C4-2B (cell line): ENCODE data around the gene MYO1D.
A peak's percentile ranks its signal among the peaks of the same experiment; 100 is the strongest.

Source experiments
- H3K27ac ChIP-seq: fragments of 450-650 bp; 2 replicates; pipeline ENCODE4 v1.5.1; 2017
- CTCF ChIP-seq: fragments of 450-650 bp; conservative IDR thresholded peaks from 2 replicates; pipeline ENCODE4 v1.5.1; 2017; ENCODE audit warnings: mild to moderate bottlenecking
- ZFX ChIP-seq: fragments of 450-650 bp; IDR thresholded peaks from 2 replicates; pipeline ENCODE4 v1.6.1; 2017

MYO1D gene

DNA sequence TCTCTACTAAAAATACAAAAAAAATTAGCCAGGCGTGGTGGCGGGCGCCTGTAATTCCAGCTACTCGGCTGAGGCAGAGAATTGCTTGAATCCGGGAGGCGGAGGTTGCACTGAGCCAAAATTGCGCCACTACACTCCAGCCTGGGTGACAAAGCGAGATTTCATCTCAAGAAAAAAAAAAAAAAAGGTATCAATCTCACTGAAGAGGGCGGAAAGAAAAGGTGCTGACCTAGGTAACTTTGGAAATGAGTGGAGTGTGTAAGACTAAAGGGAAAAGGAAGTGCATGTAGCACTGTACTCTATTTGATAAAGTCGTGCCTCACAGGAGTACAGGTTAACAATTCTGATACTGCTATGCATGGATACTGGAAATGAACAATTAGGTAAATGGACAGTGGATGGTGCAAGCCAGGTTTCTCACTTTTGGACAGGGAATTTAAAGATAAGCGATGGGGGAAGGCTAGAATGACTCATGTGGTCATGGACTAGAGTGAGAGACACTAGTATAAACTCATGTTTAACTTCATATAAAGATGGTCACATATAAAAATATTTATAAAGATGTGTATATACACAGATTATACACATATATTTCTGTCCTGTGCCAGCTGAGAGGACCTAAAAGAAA, 247.2 kb downstream of the MYO1D start:
- TF ChIP-seq ZFX: no peak
- no peak for TF ChIP-seq CTCF
- H3K27ac ChIP-seq: peak overlapping the region; percentile 67

DNA sequence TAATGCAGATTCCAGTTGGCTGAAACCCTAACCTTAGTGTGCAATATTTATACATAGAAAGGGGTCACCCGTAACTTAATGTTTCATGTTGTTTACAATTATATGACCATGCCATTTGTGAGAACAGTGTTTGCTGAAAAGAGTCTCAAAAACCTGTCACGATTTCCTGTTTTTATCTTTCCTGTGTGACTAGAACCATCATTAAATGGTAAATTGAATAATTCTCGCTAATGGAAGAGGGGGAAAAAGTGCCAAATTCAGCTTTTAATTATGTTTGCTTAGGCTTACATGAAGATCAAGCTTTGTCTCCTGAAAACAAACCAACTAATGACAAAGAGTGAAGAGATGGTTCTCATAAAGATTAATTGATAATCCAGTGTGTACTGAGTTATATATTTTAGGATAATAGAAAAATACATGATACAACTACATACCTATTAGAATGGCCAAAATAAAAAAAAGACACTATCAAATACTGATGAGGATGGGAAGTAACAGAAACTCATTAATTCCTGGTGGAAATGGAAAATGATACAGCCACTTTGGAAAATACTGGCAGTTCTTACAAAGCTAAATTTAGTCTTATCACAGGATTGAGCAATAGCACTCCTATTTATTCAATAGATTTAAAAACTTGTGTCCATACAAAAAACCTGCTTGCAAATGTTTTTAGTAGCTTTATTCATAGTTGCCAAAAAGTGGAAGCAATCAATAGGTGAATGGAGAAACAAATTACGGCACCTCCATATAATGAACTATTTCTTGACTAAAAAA, 248.5 kb downstream of the MYO1D start:
- TF ChIP-seq CTCF: no peak
- no peak for TF ChIP-seq ZFX
- no peak overlapping the region for H3K27ac ChIP-seq

GRCh38 chr17:32627239-32627996, 249.5 kb downstream of the MYO1D start:
- H3K27ac ChIP-seq: peak overlapping the region; percentile 66
- TF ChIP-seq ZFX: no peak

DNA sequence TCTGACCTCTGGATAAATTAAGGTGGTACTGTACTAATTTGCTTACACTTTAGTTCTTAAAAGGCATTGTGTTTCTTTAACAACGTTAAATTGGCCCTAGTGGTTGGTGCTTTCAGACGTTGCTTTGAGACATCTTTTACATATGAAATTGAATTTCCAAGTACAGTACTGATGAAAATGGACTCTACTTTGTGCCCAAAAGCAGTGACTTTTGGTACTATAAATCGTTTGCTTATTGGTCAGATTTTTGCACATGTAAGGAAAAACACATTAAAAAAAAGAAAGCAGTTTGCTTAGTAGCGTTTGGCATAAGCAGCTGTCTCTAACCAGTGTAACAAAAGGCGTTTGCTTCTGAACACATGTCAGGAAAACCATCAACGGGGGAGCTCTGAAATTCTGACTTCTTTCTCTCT, 250.5 kb downstream of the MYO1D start:
- TF ChIP-seq ZFX (no peak), CTCF (peak; percentile 11; the same call in 1 of the 2 replicates)
- no peak overlapping the region; the same call in 1 of the 2 replicates for H3K27ac ChIP-seq

DNA sequence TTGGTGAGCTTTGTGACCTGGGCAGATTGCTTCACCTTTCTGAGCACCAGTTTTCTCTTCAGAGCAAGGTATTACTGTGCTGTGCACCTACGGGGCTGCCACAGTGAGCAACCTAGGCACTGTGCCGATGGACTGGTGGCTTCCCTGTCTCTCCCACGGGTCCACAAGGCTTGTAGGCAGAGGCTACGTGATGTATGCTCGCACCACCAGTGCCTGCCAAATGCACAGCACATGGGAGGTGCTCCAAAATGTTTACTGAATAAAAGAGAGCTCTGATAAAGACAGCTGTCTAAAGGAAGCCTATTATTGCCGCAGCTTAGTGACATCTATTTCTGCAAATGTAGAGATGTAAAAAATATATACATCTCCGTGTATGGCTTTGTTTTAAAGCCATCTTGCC, 251.0 kb downstream of the MYO1D start:
- TF ChIP-seq CTCF (no peak), ZFX (no peak)
- H3K27ac ChIP-seq: peak overlapping the region; percentile 25

DNA sequence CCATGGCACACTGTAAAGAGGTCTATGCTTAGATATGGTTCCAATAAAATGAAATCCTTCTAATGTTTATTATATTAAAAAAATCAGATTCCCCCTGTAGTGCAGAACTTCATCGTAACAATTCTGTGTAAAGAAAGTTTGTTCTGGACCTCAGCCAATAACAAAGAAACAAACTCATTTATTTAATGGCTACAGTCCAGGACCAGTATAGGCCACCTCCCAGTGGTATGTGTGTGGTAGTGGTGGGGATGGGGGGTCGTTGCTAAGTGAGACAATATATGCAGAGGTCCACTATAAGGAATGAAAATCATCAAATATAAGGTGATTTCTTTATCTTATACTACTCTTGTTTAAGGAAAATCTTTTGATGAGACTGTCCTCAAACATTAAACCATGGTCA, 253.7 kb downstream of the MYO1D start:
- TF ChIP-seq ZFX (no peak), CTCF (no peak)

GRCh38 chr17:32622540-32622939, 254.4 kb downstream of the MYO1D start:
- TF ChIP-seq CTCF (no peak), ZFX (no peak)
- no peak overlapping the region for H3K27ac ChIP-seq

More for the DNA sequence above, 253.7 kb downstream of the MYO1D start:
- H3K27ac ChIP-seq: no peak overlapping the region
